SK-N-SH treated with all-trans-retinoic acid at 6 μM for 48 hours (cell line): ENCODE measurements around the gene HINT1.

Source experiments
- CSRNP3 ChIP-seq: fragments of 250-450 bp; sonication (Bioruptor Pico); IDR thresholded peaks from 2 replicates; pipeline ENCODE4 v1.5.1; 2021; ENCODE audit warnings: mild to moderate bottlenecking, moderate library complexity
- PATZ1 ChIP-seq: fragments of 250-450 bp; sonication (Bioruptor Pico); IDR thresholded peaks from 2 replicates; pipeline ENCODE4 v1.8.0; 2020; ENCODE audit warnings: mild to moderate bottlenecking, moderate library complexity, borderline replicate concordance
- PPARA ChIP-seq: fragments of 250-450 bp; sonication (Bioruptor Pico); IDR thresholded peaks from 2 replicates; pipeline ENCODE4 v1.5.0; 2020; ENCODE audit warnings: mild to moderate bottlenecking, borderline replicate concordance
- RARB ChIP-seq: fragments of 250-450 bp; sonication (Bioruptor Pico); IDR thresholded peaks from 2 replicates; pipeline ENCODE4 v1.8.0; 2021; ENCODE audit warnings: mild to moderate bottlenecking, moderate library complexity
- ZFP3 ChIP-seq: fragments of 250-450 bp; sonication (Bioruptor Pico); IDR thresholded peaks from 2 replicates; pipeline ENCODE4 v1.5.0; 2020; ENCODE audit warnings: mild to moderate bottlenecking, moderate library complexity
- ZNF70 ChIP-seq: fragments of 450-650 bp; formaldehyde crosslinking; IDR thresholded peaks from 2 replicates; pipeline ENCODE4 v1.5.0; 2020; ENCODE audit warnings: mild to moderate bottlenecking, moderate library complexity

GRCh38 chr5:131150408-131150807, 14.6 kb downstream of the HINT1 start:
- TF ChIP-seq PATZ1 (CRISPR knock-in tag): no peak
- TF ChIP-seq ZFP3 (CRISPR knock-in tag): no peak
- TF ChIP-seq RARB (CRISPR knock-in tag): no peak
- TF ChIP-seq ZNF70 (CRISPR knock-in tag): no peak
- no peak for TF ChIP-seq PPARA (CRISPR knock-in tag)
- TF ChIP-seq CSRNP3: no peak
